ENCODE results near the gene TNIP2. TPM values are rescaled to one million over a fixed set of nuclear protein-coding genes. Genes with fewer than 3 reads are reported as not detected.

TNIP2 gene
- total RNA-seq, 6 experiments from 2014 or later, result 28.6 to 32.0 (median 30.9) TPM

- no peak for TF ChIP-seq CTCF (IDR thresholded peaks at IDR 0.05)
- Mint-ChIP-seq H3K4me1 (ENCODE audit: low read depth) (no peaks in the 10 kb centered on the region), H3K9me3 (no peaks in the 10 kb centered on the region), H3K36me3 (ENCODE audit: low read depth) (peaks cover 11% of the 10 kb centered on the region; the same call in 1 of the 2 replicates), H3K4me3 (no peak overlapping the region), H3K27me3 (ENCODE audit: insufficient read depth) (no peaks in the 10 kb centered on the region; the same call in none of the 2 replicates), H3K27ac (no peak overlapping the region)
- DNase-seq, result no peak
These were observed 32.4 kb downstream of the TNIP2 start for GRCh38 chr4:2723751-2724150.

DNA sequence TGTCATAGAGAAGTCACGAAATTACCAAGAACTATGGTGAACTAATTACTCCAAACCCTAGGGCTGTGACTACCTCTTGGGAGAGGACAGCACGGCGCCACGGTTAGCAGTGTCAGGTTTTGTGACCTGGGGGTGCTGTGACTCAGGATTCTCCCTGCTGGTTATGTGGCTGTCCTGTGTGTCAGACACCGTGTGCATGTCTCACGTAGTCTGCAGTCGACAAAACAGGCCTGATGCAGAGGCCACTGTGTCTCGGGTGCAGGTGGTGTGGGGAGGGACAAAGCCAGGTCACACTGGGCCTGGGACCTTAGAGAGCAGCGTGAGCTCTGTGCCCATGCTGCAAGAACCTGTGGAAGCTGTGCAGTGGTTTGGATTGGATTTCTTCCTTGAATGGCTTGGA is 34.1 kb downstream of the TNIP2 start:
- Mint-ChIP-seq H3K4me1 (ENCODE audit: low read depth) (no peaks in the 10 kb centered on the region), H3K27ac (no peak overlapping the region), H3K9me3 (no peaks in the 10 kb centered on the region), H3K27me3 (ENCODE audit: insufficient read depth) (no peaks in the 10 kb centered on the region; the same call in none of the 2 replicates), H3K36me3 (ENCODE audit: low read depth) (peaks cover 16% of the 10 kb centered on the region), H3K4me3 (no peak overlapping the region)
- DNase-seq, result no peak
- TF ChIP-seq CTCF (IDR thresholded peaks at IDR 0.05), result no peak

- Mint-ChIP-seq H3K4me3 (no peak overlapping the region), H3K27ac (no peak overlapping the region), H3K27me3 (ENCODE audit: insufficient read depth) (no peaks in the 10 kb centered on the region; the same call in none of the 2 replicates), H3K36me3 (ENCODE audit: low read depth) (peaks cover 16% of the 10 kb centered on the region), H3K4me1 (ENCODE audit: low read depth) (no peaks in the 10 kb centered on the region), H3K9me3 (no peaks in the 10 kb centered on the region)
- no peak for DNase-seq
- TF ChIP-seq CTCF (IDR thresholded peaks at IDR 0.05), result no peak
These were observed 34.5 kb downstream of the TNIP2 start for GRCh38 chr4:2721586-2721985.

GRCh38 chr4:2716236-2716635 is 39.9 kb downstream of the TNIP2 start:
- no peak for TF ChIP-seq CTCF (IDR thresholded peaks at IDR 0.05)
- Mint-ChIP-seq H3K9me3 (peaks cover 7% of the 10 kb centered on the region), H3K4me3 (no peak overlapping the region), H3K4me1 (ENCODE audit: low read depth) (peaks cover 23% of the 10 kb centered on the region), H3K27me3 (ENCODE audit: insufficient read depth) (no peaks in the 10 kb centered on the region), H3K36me3 (ENCODE audit: low read depth) (peaks cover 42% of the 10 kb centered on the region), H3K27ac (no peak overlapping the region)
- DNase-seq, result no peak

- Mint-ChIP-seq H3K27me3 (ENCODE audit: insufficient read depth) (no peaks in the 10 kb centered on the region), H3K9me3 (peaks cover 7% of the 10 kb centered on the region), H3K27ac (no peak overlapping the region), H3K4me1 (ENCODE audit: low read depth) (peaks cover 23% of the 10 kb centered on the region), H3K36me3 (ENCODE audit: low read depth) (peaks cover 38% of the 10 kb centered on the region), H3K4me3 (no peak overlapping the region)
- no peak for DNase-seq
- no peak for TF ChIP-seq CTCF (IDR thresholded peaks at IDR 0.05)
These were observed 40.7 kb downstream of the TNIP2 start for GRCh38 chr4:2715426-2715825.

DNA sequence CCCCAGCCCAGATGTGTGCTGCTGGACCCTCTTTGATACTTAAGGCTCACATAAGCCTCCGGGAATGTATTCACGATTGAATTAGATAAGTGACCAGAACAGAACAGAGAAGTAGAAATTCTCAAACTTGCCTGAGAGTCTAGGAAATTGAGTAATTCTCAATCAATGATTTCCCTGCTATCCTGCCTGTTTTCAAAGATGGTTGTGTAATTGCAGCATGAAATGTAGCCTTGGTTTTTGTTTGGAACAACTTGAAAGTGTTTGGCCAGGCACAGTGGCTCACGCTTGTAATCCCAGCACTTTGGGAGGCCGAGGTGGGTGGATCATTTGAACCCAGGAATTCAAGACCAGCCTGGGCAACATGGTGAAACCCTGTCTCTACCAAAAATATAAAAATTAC is 41.2 kb downstream of the TNIP2 start:
- Mint-ChIP-seq H3K27me3 (ENCODE audit: insufficient read depth) (no peaks in the 10 kb centered on the region), H3K36me3 (ENCODE audit: low read depth) (peaks cover 34% of the 10 kb centered on the region), H3K4me1 (ENCODE audit: low read depth) (peaks cover 23% of the 10 kb centered on the region), H3K9me3 (peaks cover 7% of the 10 kb centered on the region), H3K4me3 (no peak overlapping the region), H3K27ac (peak overlapping the region; percentile 82)
- DNase-seq, result no peak
- no peak for TF ChIP-seq CTCF (IDR thresholded peaks at IDR 0.05)
